Trophoblast cell (in vitro differentiated cells and primary cell): Measurements from ENCODE around the gene SRCIN1.

Source experiments
- DNase-seq, 2 donors: peaks; one replicate each; pipeline ENCODE4 v3.0.0-alpha.2; 2016
- H2AFZ ChIP-seq: 2 replicates; pipeline ENCODE4 v1.6.1; 2013; ENCODE audit warnings: low read length, moderate library complexity, mild to moderate bottlenecking; ENCODE audit not compliant: insufficient read depth, poor library complexity
- H2AK5ac ChIP-seq: 2 replicates; pipeline ENCODE4 v1.6.1; 2013; ENCODE audit warnings: mild to moderate bottlenecking, low read length
- H2BK120ac ChIP-seq: 2 replicates; pipeline ENCODE4 v1.6.1; 2013; ENCODE audit warnings: low read length, mild to moderate bottlenecking, moderate library complexity; ENCODE audit not compliant: insufficient read depth, poor library complexity
- H2BK12ac ChIP-seq: 2 replicates; pipeline ENCODE4 v1.6.1; 2013; ENCODE audit warnings: mild to moderate bottlenecking, low read length, moderate library complexity
- H2BK5ac ChIP-seq: 2 replicates; pipeline ENCODE4 v1.6.1; 2013; ENCODE audit warnings: low read length, low read depth, moderate library complexity, mild to moderate bottlenecking; ENCODE audit not compliant: poor library complexity
- H3K14ac ChIP-seq: 2 replicates; pipeline ENCODE4 v1.6.1; 2013; ENCODE audit warnings: mild to moderate bottlenecking, low read length
- H3K18ac ChIP-seq: 2 replicates; pipeline ENCODE4 v1.6.1; 2013; ENCODE audit warnings: mild to moderate bottlenecking, low read length
- H3K23ac ChIP-seq: 2 replicates; pipeline ENCODE4 v1.6.1; 2013; ENCODE audit warnings: low read length
- H3K27ac ChIP-seq: 2 replicates; pipeline ENCODE4 v1.5.1; 2013; ENCODE audit warnings: low read depth, mild to moderate bottlenecking, inconsistent platforms, low read length, moderate library complexity
- H3K27me3 ChIP-seq: 2 replicates; pipeline ENCODE4 v1.6.1; 2013; ENCODE audit warnings: inconsistent platforms, mild to moderate bottlenecking, low read length, moderate library complexity; ENCODE audit not compliant: insufficient read depth
- H3K36me3 ChIP-seq, 2 experiments: 1 replicate in 1 of 2; 2 replicates in 1 of 2; pipeline ENCODE4 v1.6.1; 2013; ENCODE audit warnings: low read length in 2 of 2, mild to moderate bottlenecking in 2 of 2, moderate library complexity in 1 of 2; ENCODE audit not compliant: insufficient read depth in 2 of 2, control insufficient read depth in 1 of 2
- H3K4ac ChIP-seq: 2 replicates; pipeline ENCODE4 v1.6.1; 2013; ENCODE audit warnings: low read depth, mild to moderate bottlenecking, low read length, moderate library complexity
- H3K4me1 ChIP-seq, 2 experiments: 1 replicate in 1 of 2; 2 replicates in 1 of 2; pipeline ENCODE4 v1.6.1; 2013; ENCODE audit warnings: low read length in 2 of 2, mild to moderate bottlenecking in 2 of 2, moderate library complexity in 1 of 2; ENCODE audit not compliant: insufficient read depth in 2 of 2, control insufficient read depth in 1 of 2
- H3K4me2 ChIP-seq: 2 replicates; pipeline ENCODE4 v1.6.1; 2013; ENCODE audit warnings: inconsistent platforms, mild to moderate bottlenecking, low read length, moderate library complexity
- H3K4me3 ChIP-seq: 2 replicates; pipeline ENCODE4 v1.5.1; 2013; ENCODE audit warnings: mild to moderate bottlenecking, low read depth, low read length, inconsistent platforms
- H3K79me1 ChIP-seq: one replicate; pipeline ENCODE4 v1.6.1; 2013; ENCODE audit warnings: low read length
- H3K79me2 ChIP-seq: 2 replicates; pipeline ENCODE4 v1.6.1; 2013; ENCODE audit warnings: low read length, mild to moderate bottlenecking; ENCODE audit not compliant: control insufficient read depth, insufficient read depth, poor library complexity
- H3K9ac ChIP-seq: 2 replicates; pipeline ENCODE4 v1.6.1; 2013; ENCODE audit warnings: mild to moderate bottlenecking, low read length
- H3K9me3 ChIP-seq: 2 replicates; pipeline ENCODE4 v1.6.1; 2013; ENCODE audit warnings: low read depth, mild to moderate bottlenecking, control low read depth, inconsistent platforms, low read length; ENCODE audit not compliant: insufficient read depth
- H4K12ac ChIP-seq: 2 replicates; pipeline ENCODE4 v1.6.1; 2013; ENCODE audit warnings: low read depth, mild to moderate bottlenecking, low read length, moderate library complexity
- H4K8ac ChIP-seq: 2 replicates; pipeline ENCODE4 v1.6.1; 2013; ENCODE audit warnings: low read depth, mild to moderate bottlenecking, low read length, moderate library complexity
- H4K91ac ChIP-seq: one replicate; pipeline ENCODE4 v1.6.1; 2013; ENCODE audit warnings: low read depth, mild to moderate bottlenecking, low read length, moderate library complexity
- WGBS: extraction: QIAGEN DNeasy Blood & Tissue Kit; methylation state at CpG from one replicate; pipeline ENCODE4 v1.1.7; 2013; ENCODE audit warnings: missing lambda C conversion rate; ENCODE audit not compliant: insufficient read length, insufficient coverage; ENCODE audit errors: extremely low coverage; 5-methylcytosine and 5-hydroxymethylcytosine counted together

The SRCIN1 gene

DNA sequence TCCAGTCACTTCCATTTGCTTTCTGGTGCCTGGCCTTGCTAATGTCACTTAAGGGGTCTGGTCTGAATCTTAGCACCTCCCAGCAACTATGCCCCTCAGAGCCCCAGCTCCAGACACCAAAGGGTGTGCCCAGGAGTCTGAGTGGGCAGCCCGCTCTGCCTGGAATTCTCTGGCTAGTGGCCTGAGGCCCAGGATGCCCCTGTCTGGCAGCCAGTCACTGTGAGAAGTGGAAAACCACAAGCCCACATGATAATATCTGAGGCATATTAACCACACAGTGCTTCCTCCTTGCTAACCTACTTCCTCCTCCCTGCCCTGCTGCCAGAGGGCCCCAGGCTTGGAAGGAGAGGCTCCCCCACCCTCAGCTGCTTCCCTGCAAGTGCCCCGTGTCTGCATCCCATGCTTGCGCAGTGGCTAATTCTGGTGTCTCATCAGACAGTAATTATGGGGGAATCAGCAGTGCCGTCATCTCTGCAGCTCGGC is 14.0 kb downstream of the SRCIN1 start:
- Histone ChIP-seq H2BK5ac (no peak overlapping the region), H2BK12ac (no peak overlapping the region), H2AK5ac (no peak overlapping the region), H3K4me2 (no peak overlapping the region), H3K4me3 (no peak overlapping the region), H3K9ac (no peak overlapping the region), H3K14ac (no peak overlapping the region), H2BK120ac (no peak overlapping the region), H3K4me1 (peaks cover 11 to 12% of the 10 kb centered on the region in 2 experiments), H3K36me3 (no peaks in the 10 kb centered on the region), H3K27ac (no peak overlapping the region), H2AFZ (no peak overlapping the region), H3K79me2 (no peaks in the 10 kb centered on the region), H3K9me3 (no peaks in the 10 kb centered on the region), H3K23ac (no peak overlapping the region), H4K8ac (no peak overlapping the region), H3K79me1 (no peaks in the 10 kb centered on the region), H4K12ac (no peak overlapping the region), H3K27me3 (no peaks in the 10 kb centered on the region), H3K4ac (no peak overlapping the region), H4K91ac (no peak overlapping the region), H3K18ac (no peak overlapping the region)
- no peak for DNase-seq
- WGBS, result no CpG with 5 or more reads among the region's 5 CpGs

DNA sequence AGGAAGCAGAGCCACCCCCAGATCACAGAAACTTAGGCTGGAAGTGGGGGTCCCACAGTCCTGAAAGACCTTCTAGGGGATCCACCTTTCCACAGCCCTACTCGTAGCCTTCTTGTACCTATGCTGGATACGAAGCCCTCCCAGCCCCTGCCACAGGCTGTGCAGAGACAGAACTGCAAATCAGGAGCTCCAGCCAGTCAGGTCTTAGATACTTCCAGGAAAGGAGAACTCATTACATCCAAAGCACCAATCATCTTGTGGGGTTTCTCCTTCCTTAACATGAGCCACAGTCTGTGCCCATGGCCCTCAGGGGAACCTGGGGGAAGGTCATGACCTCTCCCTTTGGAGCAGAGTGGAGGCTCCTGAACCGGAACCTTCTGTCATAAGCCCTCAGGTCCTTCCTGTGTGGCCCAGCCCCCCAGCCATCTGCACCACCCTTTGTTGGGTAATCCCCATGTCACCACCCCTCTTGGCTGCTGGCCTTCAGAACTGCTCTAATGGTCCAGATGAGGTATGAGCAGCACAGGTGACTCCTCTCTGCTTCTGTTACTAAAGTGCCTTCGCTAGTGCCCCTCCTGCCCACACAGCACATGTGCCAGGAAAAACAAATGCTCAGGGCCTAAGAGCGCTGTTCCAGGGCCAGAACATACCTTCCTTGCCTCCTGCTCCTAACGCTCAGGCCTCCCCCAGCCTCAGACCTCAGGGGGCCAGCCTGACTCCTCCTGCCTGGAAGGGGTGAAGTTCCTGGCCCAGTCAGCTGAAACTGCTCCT is 14.6 kb downstream of the SRCIN1 start:
- Histone ChIP-seq H3K27me3 (no peaks in the 10 kb centered on the region), H3K79me1 (no peaks in the 10 kb centered on the region), H2BK5ac (no peak overlapping the region), H3K18ac (no peak overlapping the region), H3K36me3 (no peaks in the 10 kb centered on the region), H2AK5ac (no peak overlapping the region), H3K9me3 (no peaks in the 10 kb centered on the region), H4K91ac (no peak overlapping the region), H3K4me2 (no peak overlapping the region), H3K14ac (no peak overlapping the region), H2BK12ac (no peak overlapping the region), H4K12ac (no peak overlapping the region), H3K4me3 (no peak overlapping the region), H2BK120ac (no peak overlapping the region), H2AFZ (no peak overlapping the region), H4K8ac (no peak overlapping the region), H3K79me2 (no peaks in the 10 kb centered on the region), H3K4me1 (peaks cover 11 to 12% of the 10 kb centered on the region in 2 experiments), H3K27ac (no peak overlapping the region), H3K4ac (no peak overlapping the region), H3K23ac (no peak overlapping the region), H3K9ac (no peak overlapping the region)
- WGBS, result no CpG with 5 or more reads among the region's 6 CpGs
- no peak for DNase-seq

DNA sequence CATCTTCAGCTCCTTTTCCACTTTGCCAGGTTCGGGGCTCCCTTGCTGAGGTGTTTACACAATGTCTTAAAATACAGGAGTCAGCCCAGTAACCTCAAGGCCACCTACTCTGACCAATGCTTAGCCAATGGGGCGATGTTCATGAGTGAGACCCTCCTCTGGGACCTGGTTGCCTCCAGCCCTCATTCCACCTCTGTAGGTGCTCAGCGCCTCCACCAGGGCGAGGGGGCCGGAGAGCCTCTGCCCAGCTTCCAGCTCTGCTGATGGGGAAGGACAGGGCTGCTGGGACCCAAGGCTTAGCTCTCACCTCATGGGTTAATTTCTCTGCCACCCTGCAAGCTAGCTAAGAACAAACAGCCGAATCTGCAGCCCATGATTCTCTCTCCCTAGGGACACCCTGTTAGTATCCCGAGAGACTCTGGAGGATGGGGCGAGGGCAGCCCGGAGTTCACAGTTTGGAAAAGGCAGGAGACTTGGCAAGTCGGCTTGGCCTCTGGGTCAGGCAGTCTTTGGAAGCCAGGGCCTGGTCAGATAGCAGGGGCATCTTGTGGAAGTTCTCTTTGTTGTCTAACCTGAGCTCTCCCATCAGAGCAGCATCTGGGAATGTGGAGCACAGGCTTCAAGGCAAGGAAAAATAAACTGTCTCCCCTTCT is 16.2 kb downstream of the SRCIN1 start:
- no peaks in the 10 kb centered on the region for H3K9me3 ChIP-seq
- peaks cover 11 to 13% of the 10 kb centered on the region in 2 experiments for H3K4me1 ChIP-seq
- no peak overlapping the region for H4K8ac ChIP-seq
- H3K9ac ChIP-seq, result no peak overlapping the region
- H4K91ac ChIP-seq, result no peak overlapping the region
- H2AK5ac ChIP-seq, result no peak overlapping the region
- WGBS, result no CpG with 5 or more reads among the region's 10 CpGs
- no peak overlapping the region for H3K4me3 ChIP-seq
- H2BK12ac ChIP-seq, result no peak overlapping the region
- H2BK5ac ChIP-seq, result no peak overlapping the region
- H2BK120ac ChIP-seq, result no peak overlapping the region
- H3K79me2 ChIP-seq, result no peaks in the 10 kb centered on the region
- H3K4ac ChIP-seq, result no peak overlapping the region
- H3K23ac ChIP-seq, result no peak overlapping the region
- H3K14ac ChIP-seq, result no peak overlapping the region
- H3K4me2 ChIP-seq, result no peak overlapping the region
- no peak for DNase-seq
- H3K18ac ChIP-seq, result no peak overlapping the region
- H4K12ac ChIP-seq, result no peak overlapping the region
- H3K27ac ChIP-seq, result no peak overlapping the region
- H3K79me1 ChIP-seq, result no peaks in the 10 kb centered on the region
- H3K27me3 ChIP-seq, result no peaks in the 10 kb centered on the region
- no peaks in the 10 kb centered on the region for H3K36me3 ChIP-seq
- H2AFZ ChIP-seq, result no peak overlapping the region

DNA sequence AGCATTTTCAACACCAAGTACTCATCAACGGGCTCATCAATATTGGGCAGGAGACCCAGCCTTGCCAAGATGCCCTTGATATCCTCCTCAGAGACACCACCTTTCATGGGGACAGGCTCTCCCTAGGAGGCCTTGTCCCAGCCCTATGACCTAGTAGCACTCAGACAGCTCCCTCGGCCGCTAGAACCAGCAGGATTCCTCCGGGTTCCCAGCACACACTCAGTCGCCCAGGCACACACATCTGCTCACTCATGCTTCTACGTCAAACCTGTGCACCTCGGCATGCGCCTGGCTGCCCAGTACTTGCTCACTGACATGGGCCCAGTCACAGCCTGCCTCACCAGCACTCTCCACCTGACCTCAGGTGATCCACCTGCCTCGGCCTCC is 17.0 kb downstream of the SRCIN1 start:
- peak; percentile 53 to 59 for DNase-seq
- no peak overlapping the region for H2BK5ac ChIP-seq
- no peak overlapping the region for H3K4me3 ChIP-seq
- no peak overlapping the region for H4K12ac ChIP-seq
- H2AK5ac ChIP-seq, result no peak overlapping the region
- no peak overlapping the region for H4K91ac ChIP-seq
- H3K27me3 ChIP-seq, result no peaks in the 10 kb centered on the region
- no peaks in the 10 kb centered on the region for H3K9me3 ChIP-seq
- H3K18ac ChIP-seq, result no peak overlapping the region
- no CpG with 5 or more reads among the region's 9 CpGs for WGBS
- H2BK12ac ChIP-seq, result no peak overlapping the region
- no peaks in the 10 kb centered on the region for H3K36me3 ChIP-seq
- H3K27ac ChIP-seq, result no peak overlapping the region
- no peak overlapping the region for H3K4ac ChIP-seq
- H3K4me2 ChIP-seq, result no peak overlapping the region
- H3K9ac ChIP-seq, result no peak overlapping the region
- H3K23ac ChIP-seq, result no peak overlapping the region
- H4K8ac ChIP-seq, result no peak overlapping the region
- H2BK120ac ChIP-seq, result no peak overlapping the region
- peaks cover 11 to 14% of the 10 kb centered on the region in 2 experiments for H3K4me1 ChIP-seq
- H3K79me2 ChIP-seq, result no peaks in the 10 kb centered on the region
- no peaks in the 10 kb centered on the region for H3K79me1 ChIP-seq
- H2AFZ ChIP-seq, result no peak overlapping the region
- H3K14ac ChIP-seq, result no peak overlapping the region
